Skeletal muscle tissue (tissue), 4 donors: ENCODE data around the gene S100PBP. TPM values are rescaled to one million over a fixed set of nuclear protein-coding genes. Genes with fewer than 3 reads are reported as not detected.
"Not testable (repeated sequence)": the region's sequence is repeated elsewhere in the genome, so short reads cannot be mapped to it uniquely, and the experiment has no call there.

Source experiments
- H3K27ac ChIP-seq: one replicate; pipeline ENCODE4 v1.7.0; 2013; ENCODE audit warnings: mild to moderate bottlenecking, low read depth, low read length, inconsistent platforms
- H3K27me3 ChIP-seq, 3 donors: one replicate each; pipeline ENCODE4 v1.7.0; 2013; ENCODE audit warnings: low read length in 3 of 3; ENCODE audit not compliant: control insufficient read depth in 3 of 3, insufficient read depth in 3 of 3
- H3K36me3 ChIP-seq, 3 donors: one replicate each; pipeline ENCODE4 v1.7.0; 2013; ENCODE audit warnings: low read length in 3 of 3; ENCODE audit not compliant: control insufficient read depth in 3 of 3, insufficient read depth in 3 of 3
- H3K4me1 ChIP-seq, 3 donors: one replicate each; pipeline ENCODE4 v1.7.0; 2013; ENCODE audit warnings: low read length in 3 of 3, mild to moderate bottlenecking in 3 of 3; ENCODE audit not compliant: control insufficient read depth in 3 of 3, insufficient read depth in 3 of 3
- H3K4me3 ChIP-seq, 3 donors: one replicate each; pipeline ENCODE4 v1.7.0; 2013; ENCODE audit warnings: low read length in 3 of 3
- H3K9ac ChIP-seq, 3 donors: one replicate each; pipeline ENCODE4 v1.7.0; 2013; ENCODE audit warnings: low read length in 3 of 3, mild to moderate bottlenecking in 3 of 3, moderate library complexity in 2 of 3, low read depth in 1 of 3
- H3K9me3 ChIP-seq, 3 donors: one replicate each; pipeline ENCODE4 v1.7.0; 2013; ENCODE audit warnings: low read length in 3 of 3; ENCODE audit not compliant: control insufficient read depth in 3 of 3
- total RNA-seq: library from RNA; depleted of rRNA; stranded (reverse); fragments of >200 nt; gene quantifications from one replicate; pipeline ENCODE4 v1.2.3, GENCODE V29; 2014
- donor health status: Osteomylitis.

Gene S100PBP
- total RNA-seq, 1 donor from 2014 or later: 22.4 TPM

GRCh38 chr1:32904797-32905196 is 87.3 kb downstream of the S100PBP start:
- Histone ChIP-seq H3K4me1 (peaks cover 9 to 11% (median 10%) of the 10 kb centered on the region in 3 donors), H3K9ac (no peak overlapping the region), H3K27ac (no peak overlapping the region), H3K36me3 (no peaks in the 10 kb centered on the region), H3K9me3 (no peaks in the 10 kb centered on the region), H3K4me3 (no peak overlapping the region), H3K27me3 (peaks cover 3 to 17% (median 12%) of the 10 kb centered on the region in 3 donors)

GRCh38 chr1:32905588-32905987 is 88.1 kb downstream of the S100PBP start:
- H3K9me3 ChIP-seq, H3K4me3 ChIP-seq, H3K27ac ChIP-seq, H3K9ac ChIP-seq, H3K36me3 ChIP-seq, H3K4me1 ChIP-seq: not testable (repeated sequence)
- peaks cover 3 to 16% (median 7%) of the 10 kb centered on the region in 3 donors for H3K27me3 ChIP-seq

GRCh38 chr1:32906654-32907053 is 89.2 kb downstream of the S100PBP start:
- no peak overlapping the region for H3K27ac ChIP-seq
- H3K9me3 ChIP-seq: no peaks in the 10 kb centered on the region
- H3K4me1 ChIP-seq: peaks cover under 1 to 2% (median 1%) of the 10 kb centered on the region in 3 donors
- peaks cover 3 to 12% (median 5%) of the 10 kb centered on the region in 3 donors for H3K27me3 ChIP-seq
- H3K36me3 ChIP-seq: no peaks in the 10 kb centered on the region
- no peak overlapping the region for H3K4me3 ChIP-seq
- H3K9ac ChIP-seq: no peak overlapping the region

DNA sequence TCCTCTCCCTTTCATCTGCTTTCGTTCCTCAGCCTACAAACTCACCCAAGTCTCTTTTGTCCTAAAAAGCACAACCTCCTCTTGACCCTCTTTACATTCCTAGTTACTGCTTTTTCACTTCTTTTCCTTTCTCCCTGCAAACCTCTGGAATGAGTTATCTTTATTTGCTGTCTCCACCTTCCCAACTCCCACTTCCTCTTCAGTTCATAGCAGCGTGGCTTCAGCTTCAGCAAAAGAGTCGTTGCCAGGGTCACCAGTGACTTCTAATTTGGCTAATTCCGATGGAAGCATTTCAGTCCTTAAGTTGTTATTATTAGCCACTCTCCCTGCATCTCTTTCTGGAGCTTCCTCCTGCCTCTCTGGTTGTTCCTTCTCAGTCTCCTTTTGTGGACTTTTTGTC is 90.0 kb downstream of the S100PBP start:
- H3K27me3 ChIP-seq: peaks cover 2 to 7% (median 3%) of the 10 kb centered on the region in 3 donors
- H3K9me3 ChIP-seq: no peaks in the 10 kb centered on the region
- H3K27ac ChIP-seq: no peak overlapping the region
- H3K36me3 ChIP-seq: no peaks in the 10 kb centered on the region
- H3K4me3 ChIP-seq: no peak overlapping the region
- no peaks in the 10 kb centered on the region for H3K4me1 ChIP-seq
- no peak overlapping the region for H3K9ac ChIP-seq

Other genes starting within 250 kb of the S100PBP start
- gene ZBTB8OS, start 167.1 kb upstream of the S100PBP start, total RNA-seq: 15.7 TPM
- gene RBBP4, start 166.4 kb upstream of the S100PBP start, total RNA-seq: 104 TPM
- 38.6 TPM for gene SYNC, start 114.9 kb upstream of the S100PBP start, total RNA-seq
- 33.9 TPM for gene YARS1, start 295 bp upstream of the S100PBP start, total RNA-seq
- 366 TPM for gene FNDC5, start 53.3 kb downstream of the S100PBP start, total RNA-seq
- gene HPCA, start 68.8 kb downstream of the S100PBP start, total RNA-seq: not detected
- 5.2 TPM for gene TMEM54, start 83.7 kb downstream of the S100PBP start, total RNA-seq
- gene RNF19B, start 147.2 kb downstream of the S100PBP start, total RNA-seq: 5.7 TPM
- gene AK2, start 219.2 kb downstream of the S100PBP start, total RNA-seq: 64.2 TPM